Nucleus accumbens (tissue), 56 donors: ENCODE results near the gene POLG2.
"Not testable (repeated sequence)": the region's sequence is repeated elsewhere in the genome, so short reads cannot be mapped to it uniquely, and the experiment has no call there.

ENCODE experiments used
- DNase-seq, 56 donors: peaks; one replicate each; lab custom pipeline; 2025; lab: John Stamatoyannopoulos, UW

POLG2 gene

GRCh38 chr17:64443086-64443760 lies 53.6 kb downstream of the POLG2 start:
- no peak for DNase-seq

- no peak for DNase-seq
These were observed 54.3 kb downstream of the POLG2 start for GRCh38 chr17:64442541-64442971.

GRCh38 chr17:64441772-64442540 lies 54.9 kb downstream of the POLG2 start:
- peak in 11 of 56 donors; percentile 1 to 35 (median 7) for DNase-seq

GRCh38 chr17:64439956-64440355 lies 56.9 kb downstream of the POLG2 start:
- DNase-seq: no peak

GRCh38 chr17:64439521-64439920 lies 57.3 kb downstream of the POLG2 start:
- DNase-seq: not testable (repeated sequence)

GRCh38 chr17:64437944-64438525 lies 58.8 kb downstream of the POLG2 start:
- DNase-seq: no peak

GRCh38 chr17:64431534-64431933 lies 65.3 kb downstream of the POLG2 start:
- no peak for DNase-seq

- not testable (repeated sequence) for DNase-seq
These were observed 66.8 kb downstream of the POLG2 start for GRCh38 chr17:64430036-64430435.

- no peak for DNase-seq
These were observed 68.4 kb downstream of the POLG2 start for GRCh38 chr17:64428406-64428805.
